Stomach (tissue), 4 donors: Measurements from ENCODE around the gene ZNRF2.

Experiments
- POLR2AphosphoS5 ChIP-seq, 3 donors: sonication (generic); formaldehyde crosslinking; IDR thresholded peaks; one replicate each; pipeline ENCODE4 v1.6.1; 2016; ENCODE audit warnings: antibody characterized with exemption in 3 of 3
- TF ChIP-seq, protein P1 (sequence below), 7 experiments: fragments of 450-650 bp in 4 of 7; fragments of 200-600 bp in 3 of 7; sonication (generic) in 3 of 7; IDR thresholded peaks; one replicate each; pipeline ENCODE4 v1.5.1; 2016 to 2019; ENCODE audit warnings: antibody characterized with exemption in 7 of 7, control low read depth in 2 of 7, mild to moderate bottlenecking in 1 of 7

DNA sequence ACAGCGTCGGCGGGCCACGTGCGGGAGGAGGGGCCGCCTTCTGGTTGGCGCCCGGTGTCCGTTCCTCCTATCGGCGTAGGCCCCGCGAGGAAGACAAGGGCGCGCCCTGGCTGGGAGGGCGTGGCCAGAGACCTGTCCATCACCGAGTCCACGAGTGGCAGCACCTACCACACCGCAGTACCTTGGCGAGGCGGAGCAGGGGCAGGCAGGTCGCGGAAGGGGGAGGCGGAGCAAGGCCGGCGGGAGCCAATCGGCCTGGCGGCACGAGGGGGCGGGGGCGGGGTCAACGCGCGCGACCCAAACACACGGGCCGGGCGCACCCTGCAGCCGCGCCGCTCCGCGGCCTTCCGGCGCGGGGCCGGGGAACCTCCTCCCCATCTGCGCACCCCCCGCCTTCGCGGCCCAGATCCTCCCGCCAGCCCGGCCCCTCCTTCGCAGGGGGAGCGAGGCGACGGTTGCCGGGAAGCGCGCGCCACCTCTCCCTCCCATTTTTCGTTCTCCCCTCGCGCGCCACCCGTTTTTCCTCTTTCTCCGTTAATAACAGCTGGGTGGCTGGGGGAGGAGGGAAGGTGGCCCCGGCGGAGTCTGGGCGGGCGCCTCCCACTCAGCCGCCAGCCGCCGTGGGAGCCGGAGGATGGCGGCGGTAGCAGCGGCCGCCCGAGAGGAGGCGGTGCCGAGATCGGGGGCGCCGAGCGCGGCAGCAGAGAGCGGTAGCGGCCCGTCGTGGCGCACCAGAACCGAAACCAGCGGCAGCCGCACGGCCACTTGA is at the start of gene ZNRF2:
- TF ChIP-seq, protein P1, sequence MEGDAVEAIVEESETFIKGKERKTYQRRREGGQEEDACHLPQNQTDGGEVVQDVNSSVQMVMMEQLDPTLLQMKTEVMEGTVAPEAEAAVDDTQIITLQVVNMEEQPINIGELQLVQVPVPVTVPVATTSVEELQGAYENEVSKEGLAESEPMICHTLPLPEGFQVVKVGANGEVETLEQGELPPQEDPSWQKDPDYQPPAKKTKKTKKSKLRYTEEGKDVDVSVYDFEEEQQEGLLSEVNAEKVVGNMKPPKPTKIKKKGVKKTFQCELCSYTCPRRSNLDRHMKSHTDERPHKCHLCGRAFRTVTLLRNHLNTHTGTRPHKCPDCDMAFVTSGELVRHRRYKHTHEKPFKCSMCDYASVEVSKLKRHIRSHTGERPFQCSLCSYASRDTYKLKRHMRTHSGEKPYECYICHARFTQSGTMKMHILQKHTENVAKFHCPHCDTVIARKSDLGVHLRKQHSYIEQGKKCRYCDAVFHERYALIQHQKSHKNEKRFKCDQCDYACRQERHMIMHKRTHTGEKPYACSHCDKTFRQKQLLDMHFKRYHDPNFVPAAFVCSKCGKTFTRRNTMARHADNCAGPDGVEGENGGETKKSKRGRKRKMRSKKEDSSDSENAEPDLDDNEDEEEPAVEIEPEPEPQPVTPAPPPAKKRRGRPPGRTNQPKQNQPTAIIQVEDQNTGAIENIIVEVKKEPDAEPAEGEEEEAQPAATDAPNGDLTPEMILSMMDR (IDR thresholded peaks at IDR 0.05), result peak in 4 of 7 experiments; percentile 38 to 63 (median 42)
- TF ChIP-seq POLR2AphosphoS5 (IDR thresholded peaks at IDR 0.05), result peak; percentile 49 to 90 (median 77)
